K562 (cell line): Measurements from ENCODE around the gene ZNF562. TPM values are rescaled to one million over a fixed set of nuclear protein-coding genes. Genes with fewer than 3 reads are reported as not detected.
A peak's percentile ranks its signal among the peaks of the same experiment; 100 is the strongest.

Experiments used
- CBX1 ChIP-seq: sonication (generic); IDR thresholded peaks from 2 replicates; pipeline ENCODE4 v1.6.1; 2016; ENCODE audit warnings: antibody characterized with exemption, low read depth, mild to moderate bottlenecking
- L3MBTL2 ChIP-seq: fragments of 450-650 bp; IDR thresholded peaks from 2 replicates; pipeline ENCODE4 v1.6.1; 2016; ENCODE audit warnings: mild to moderate bottlenecking, moderate library complexity
- ZNF318 ChIP-seq, 2 experiments: fragments of 450-650 bp; IDR thresholded peaks; 2 replicates each; pipeline ENCODE4 v1.6.1; 2016; ENCODE audit warnings: mild to moderate bottlenecking in 2 of 2, borderline replicate concordance in 1 of 2, low read depth in 1 of 2, moderate library complexity in 1 of 2
- polyA plus RNA-seq, 8 experiments: library from polyadenylated mRNA; depleted of rRNA in 4 of 8; stranded (reverse) in 5 of 8; unstranded in 3 of 8; fragments of >200 nt; fragmentation: Nextera tagmentation in 2 of 8; fragmentation: Illumina TruSeq in 1 of 8; extraction: Ambion mirVana in 2 of 8; extraction: Trizol in 1 of 8; gene quantifications; 2 replicates each; pipeline versions ENCODE4 v1.2.1 to v1.2.3, GENCODE V29; 2011 to 2014; ENCODE audit warnings: inconsistent platforms in 1 of 8, missing spikeins in 1 of 8
- total RNA-seq, 7 experiments: library from RNA; depleted of rRNA in 6 of 7; stranded (reverse); fragments of >200 nt in 6 of 7; fragmentation: Illumina TruSeq in 2 of 7; extraction: Trizol in 2 of 7; gene quantifications; 2 replicates each; pipeline versions ENCODE4 v1.2.1 to v1.2.3, GENCODE V29; 2011 to 2021; ENCODE audit warnings: low replicate concordance in 1 of 7

Gene ZNF562
- total and polyA plus RNA-seq, 9 of the 15 experiments (the other 6 are each of a cell fraction or from before 2014, with no cell fraction given), result 11.8 to 46.9 (median 20.8) TPM

- TF ChIP-seq ZNF318 (IDR thresholded peaks at IDR 0.05; ENCODE audit: borderline replicate concordance in 1 of 2, low read depth in 1 of 2) (peak in 1 of 2 experiments; percentile 87; a peak in 1 of 4 replicates), L3MBTL2 (peak; percentile 78), CBX1 (peak; percentile 38; the same call in 1 of the 2 replicates)
Measured at GRCh38 chr19:9621156-9622037, 53.5 kb downstream of the ZNF562 start, which contains the start of gene ZNF561 (continued).
